ENCODE measurements around the gene ABHD16A. TPM values are rescaled to one million over a fixed set of nuclear protein-coding genes. Genes with fewer than 3 reads are reported as not detected.

The ABHD16A gene
- total and polyA plus RNA-seq, 10 of the 15 experiments (the other 5 are each of a cell fraction or from before 2014, with no cell fraction given) = 7.5 to 43.0 (median 32.9) TPM

DNA sequence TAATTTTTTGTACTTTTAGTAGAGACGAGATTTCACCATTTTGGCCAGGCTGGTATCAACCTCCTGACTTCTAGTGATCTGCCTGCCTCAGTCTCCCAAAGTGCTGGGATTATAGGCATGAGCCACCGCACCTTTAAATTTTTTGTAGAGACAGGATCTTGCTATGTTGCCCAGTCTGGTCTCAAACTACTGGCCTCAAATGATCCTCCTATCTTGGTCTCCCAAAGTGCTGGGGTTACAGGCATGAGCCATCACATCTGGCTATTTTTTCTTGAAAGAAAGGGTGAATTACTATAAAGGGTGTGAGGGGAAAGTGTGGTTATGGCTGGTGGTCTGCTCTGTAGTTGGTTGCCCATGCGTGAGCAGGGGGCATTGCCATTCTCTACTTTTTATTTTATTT is 5.1 kb upstream of the ABHD16A start:
- H3K4me1 ChIP-seq (ENCODE audit: control insufficient read depth, insufficient read depth, low read length) = no peaks in the 10 kb centered on the region
- ChIA-PET RAD21 (ENCODE audit: unreplicated experiment) (no interaction called here), CTCF (interaction anchor here (0.6 to 1.1 kb wide), 2 partner anchors 44 to 99 kb away, joined by 3 read pairs; partner anchors contain the start of gene LSM2), POLR2A (no interaction called here), SMC1A (ENCODE audit: uncharacterized antibody, unreplicated experiment) (no interaction called here)
- H3K4me2 ChIP-seq (ENCODE audit: control insufficient read depth, insufficient read depth) = no peak overlapping the region
- no peak for DNase-seq (ENCODE audit: low read depth, low spot score)
- H4K20me1 ChIP-seq (ENCODE audit: control insufficient read depth, insufficient read depth) = no peaks in the 10 kb centered on the region
- no peak for FAIRE-seq
- TF ChIP-seq NFIC (IDR thresholded peaks at IDR 0.05; ENCODE audit: low read depth, low read length) = no peak
- no peak for TF ChIP-seq CHD2 (IDR thresholded peaks at IDR 0.05; ENCODE audit: borderline replicate concordance, low read depth, low read length)
- TF ChIP-seq, protein P1, sequence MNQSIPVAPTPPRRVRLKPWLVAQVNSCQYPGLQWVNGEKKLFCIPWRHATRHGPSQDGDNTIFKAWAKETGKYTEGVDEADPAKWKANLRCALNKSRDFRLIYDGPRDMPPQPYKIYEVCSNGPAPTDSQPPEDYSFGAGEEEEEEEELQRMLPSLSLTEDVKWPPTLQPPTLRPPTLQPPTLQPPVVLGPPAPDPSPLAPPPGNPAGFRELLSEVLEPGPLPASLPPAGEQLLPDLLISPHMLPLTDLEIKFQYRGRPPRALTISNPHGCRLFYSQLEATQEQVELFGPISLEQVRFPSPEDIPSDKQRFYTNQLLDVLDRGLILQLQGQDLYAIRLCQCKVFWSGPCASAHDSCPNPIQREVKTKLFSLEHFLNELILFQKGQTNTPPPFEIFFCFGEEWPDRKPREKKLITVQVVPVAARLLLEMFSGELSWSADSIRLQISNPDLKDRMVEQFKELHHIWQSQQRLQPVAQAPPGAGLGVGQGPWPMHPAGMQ (IDR thresholded peaks at IDR 0.05; ENCODE audit: borderline replicate concordance) = no peak
- TF ChIP-seq EZH2 (IDR thresholded peaks at IDR 0.05; ENCODE audit: borderline replicate concordance, control insufficient read depth, low read depth, low read length) = no peak
- no peak for TF ChIP-seq SMARCA5 (IDR thresholded peaks at IDR 0.05)
- no peak for TF ChIP-seq SMAD1 (IDR thresholded peaks at IDR 0.05; ENCODE audit: low read depth, partially characterized antibody)
- TF ChIP-seq TBL1XR1 (IDR thresholded peaks at IDR 0.05; ENCODE audit: low read depth, low read length) = no peak
- no peak for TF ChIP-seq ZZZ3 (IDR thresholded peaks at IDR 0.05; ENCODE audit: control insufficient read depth, insufficient read length, low read depth)
- TF ChIP-seq NR2F1 (conservative IDR thresholded peaks at IDR 0.05) = no peak
- TF ChIP-seq TCF12 (IDR thresholded peaks at IDR 0.05; ENCODE audit: low read depth, low read length) = no peak
- no peak for TF ChIP-seq EGR1 (IDR thresholded peaks at IDR 0.05; ENCODE audit: borderline replicate concordance in 1 of 2, low read depth in 2 of 2, low read length in 2 of 2)
- no peak for TF ChIP-seq LARP7 (IDR thresholded peaks at IDR 0.05)
- TF ChIP-seq, protein P2, sequence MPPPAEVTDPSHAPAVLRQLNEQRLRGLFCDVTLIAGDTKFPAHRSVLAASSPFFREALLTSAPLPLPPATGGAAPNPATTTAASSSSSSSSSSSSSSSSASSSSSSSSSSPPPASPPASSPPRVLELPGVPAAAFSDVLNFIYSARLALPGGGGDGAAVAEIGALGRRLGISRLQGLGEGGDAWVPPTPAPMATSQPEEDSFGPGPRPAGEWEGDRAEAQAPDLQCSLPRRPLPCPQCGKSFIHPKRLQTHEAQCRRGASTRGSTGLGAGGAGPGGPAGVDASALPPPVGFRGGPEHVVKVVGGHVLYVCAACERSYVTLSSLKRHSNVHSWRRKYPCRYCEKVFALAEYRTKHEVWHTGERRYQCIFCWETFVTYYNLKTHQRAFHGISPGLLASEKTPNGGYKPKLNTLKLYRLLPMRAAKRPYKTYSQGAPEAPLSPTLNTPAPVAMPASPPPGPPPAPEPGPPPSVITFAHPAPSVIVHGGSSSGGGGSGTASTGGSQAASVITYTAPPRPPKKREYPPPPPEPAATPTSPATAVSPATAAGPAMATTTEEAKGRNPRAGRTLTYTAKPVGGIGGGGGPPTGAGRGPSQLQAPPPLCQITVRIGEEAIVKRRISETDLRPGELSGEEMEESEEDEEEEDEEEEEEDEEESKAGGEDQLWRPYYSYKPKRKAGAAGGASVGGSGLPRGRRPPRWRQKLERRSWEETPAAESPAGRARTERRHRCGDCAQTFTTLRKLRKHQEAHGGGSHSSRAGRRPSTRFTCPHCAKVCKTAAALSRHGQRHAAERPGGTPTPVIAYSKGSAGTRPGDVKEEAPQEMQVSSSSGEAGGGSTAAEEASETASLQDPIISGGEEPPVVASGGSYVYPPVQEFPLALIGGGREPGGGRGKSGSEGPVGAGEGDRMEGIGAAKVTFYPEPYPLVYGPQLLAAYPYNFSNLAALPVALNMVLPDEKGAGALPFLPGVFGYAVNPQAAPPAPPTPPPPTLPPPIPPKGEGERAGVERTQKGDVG (CRISPR knock-in tag; IDR thresholded peaks at IDR 0.05) = no peak
- no peak for TF ChIP-seq ETV6 (conservative IDR thresholded peaks at IDR 0.05 in 1 of 2, IDR thresholded peaks at IDR 0.05 in 1 of 2; ENCODE audit: borderline replicate concordance in 1 of 2, low read depth in 1 of 2)
- TF ChIP-seq RAD51 (IDR thresholded peaks at IDR 0.05) = no peak
- no peak for TF ChIP-seq FOXK2 (IDR thresholded peaks at IDR 0.05)
- intact Hi-C loops (cut with micrococcal nuclease; ENCODE audit: unreplicated experiment) = no loop called here
- H3K27ac ChIP-seq (ENCODE audit: control insufficient read depth, insufficient read depth) = no peak overlapping the region
- 64% methylated on average over 3 of the region's 3 CpGs for WGBS (ENCODE audit: insufficient coverage, insufficient replicate concordance, low lambda C conversion rate, missing lambda C conversion rate)
- H3K9ac ChIP-seq (ENCODE audit: control insufficient read depth, insufficient read depth, low read length) = no peak overlapping the region
- H3K27me3 ChIP-seq (replicated peaks in 1 of 2; ENCODE audit: control insufficient read depth in 2 of 2, insufficient read depth in 2 of 2, low read length in 1 of 2) = no peaks in the 10 kb centered on the region; a peak in 1 of 4 replicates
- no peaks in the 10 kb centered on the region for H3K36me3 ChIP-seq (ENCODE audit: control insufficient read depth in 2 of 2, insufficient read depth in 2 of 2, low read length in 1 of 2)
- BruUV-seq (replicated peaks) = no TSS peak
- H3K4me3 ChIP-seq = no peak overlapping the region
- no peaks in the 10 kb centered on the region for H3K9me3 ChIP-seq (replicated peaks; ENCODE audit: control insufficient read depth, insufficient read depth, low read length)
- no peaks in the 10 kb centered on the region for H3K79me2 ChIP-seq (ENCODE audit: control insufficient read depth, insufficient read depth, low read length)
- ATAC-seq = no peak
- in situ Hi-C loops (cut with MboI) = no loop called here
- H2AFZ ChIP-seq (ENCODE audit: control insufficient read depth, low read depth, low read length) = no peak overlapping the region
